WI38 (cell line): ENCODE measurements around the gene PIEZO2.

Experiments
- H3K4me3 ChIP-seq: 2 replicates; pipeline ENCODE4 v1.5.1; 2011; ENCODE audit warnings: low read depth, mild to moderate bottlenecking, control low read depth, low read length
- CTCF ChIP-seq: IDR thresholded peaks from 2 replicates; pipeline ENCODE4 v1.5.1; 2012; ENCODE audit warnings: low read depth, mild to moderate bottlenecking, control low read depth, low read length

PIEZO2 gene

GRCh38 chr18:10748641-10749040 lies 400.7 kb downstream of the PIEZO2 start:
- no peak overlapping the region for H3K4me3 ChIP-seq
- TF ChIP-seq CTCF = no peak

GRCh38 chr18:10745971-10746370 lies 403.4 kb downstream of the PIEZO2 start:
- no peak for TF ChIP-seq CTCF
- H3K4me3 ChIP-seq = no peak overlapping the region

GRCh38 chr18:10745219-10745618 lies 404.1 kb downstream of the PIEZO2 start:
- TF ChIP-seq CTCF = no peak

GRCh38 chr18:10743766-10744165 lies 405.6 kb downstream of the PIEZO2 start:
- no peak overlapping the region for H3K4me3 ChIP-seq
- no peak for TF ChIP-seq CTCF

More at GRCh38 chr18:10745219-10745618, 404.1 kb downstream of the PIEZO2 start:
- no peak overlapping the region for H3K4me3 ChIP-seq

GRCh38 chr18:10739152-10739551 lies 410.2 kb downstream of the PIEZO2 start:
- H3K4me3 ChIP-seq = no peak overlapping the region
- no peak for TF ChIP-seq CTCF

GRCh38 chr18:10736984-10737383 lies 412.4 kb downstream of the PIEZO2 start:
- no peak overlapping the region for H3K4me3 ChIP-seq
- TF ChIP-seq CTCF = no peak

GRCh38 chr18:10732990-10733389 lies 416.4 kb downstream of the PIEZO2 start:
- no peak for TF ChIP-seq CTCF
- no peak overlapping the region for H3K4me3 ChIP-seq
